MM.1S (cell line): ENCODE data around the gene PALD1.

ENCODE experiments used
- DNase-seq: peaks from one replicate; pipeline ENCODE4 v3.0.0-alpha.2; 2015
- H2AFZ ChIP-seq: fragments of 300-600 bp; sonication (generic); 2 replicates; pipeline ENCODE4 v1.6.0; 2016; ENCODE audit warnings: antibody characterized with exemption, low read length
- H3F3A ChIP-seq: fragments of 300-600 bp; sonication (generic); 2 replicates; pipeline ENCODE4 v1.6.1; 2016; ENCODE audit warnings: mild to moderate bottlenecking, antibody characterized with exemption, low read length, moderate library complexity, mixed read lengths; ENCODE audit not compliant: insufficient read depth
- H3K27ac ChIP-seq: fragments of 300-600 bp; sonication (generic); 2 replicates; pipeline ENCODE4 v1.5.1; 2016; ENCODE audit warnings: mild to moderate bottlenecking, low read length
- H3K27me3 ChIP-seq: fragments of 300-600 bp; sonication (generic); replicated peaks from 2 replicates; pipeline ENCODE4 v1.6.0; 2016; ENCODE audit warnings: low read length; ENCODE audit not compliant: insufficient read depth
- H3K36me3 ChIP-seq: fragments of 300-600 bp; sonication (generic); replicated peaks from 2 replicates; pipeline ENCODE4 v1.6.1; 2016; ENCODE audit warnings: mild to moderate bottlenecking, low read length, mixed read lengths; ENCODE audit not compliant: insufficient read depth
- H3K4me1 ChIP-seq: fragments of 300-600 bp; sonication (generic); 2 replicates; pipeline ENCODE4 v1.6.1; 2016; ENCODE audit warnings: low read length, mixed read lengths
- H3K4me2 ChIP-seq: fragments of 300-600 bp; sonication (generic); 2 replicates; pipeline ENCODE4 v1.6.0; 2016; ENCODE audit warnings: low read depth, low read length
- H3K4me3 ChIP-seq: fragments of 300-600 bp; sonication (generic); 2 replicates; pipeline ENCODE4 v1.5.1; 2016; ENCODE audit warnings: low read length, mixed read lengths
- H3K79me2 ChIP-seq: fragments of 300-600 bp; sonication (generic); 2 replicates; pipeline ENCODE4 v1.6.1; 2016; ENCODE audit warnings: mixed run types, low read length, mixed read lengths
- H3K9ac ChIP-seq: fragments of 300-600 bp; sonication (generic); 2 replicates; pipeline ENCODE4 v1.6.1; 2016; ENCODE audit warnings: low read length, mixed read lengths
- H3K9me2 ChIP-seq: fragments of 300-600 bp; sonication (generic); replicated peaks from 2 replicates; pipeline ENCODE4 v1.6.1; 2016; ENCODE audit warnings: mild to moderate bottlenecking, low read length, mixed read lengths; ENCODE audit not compliant: insufficient read depth
- H3K9me3 ChIP-seq: fragments of 300-600 bp; sonication (generic); replicated peaks from 2 replicates; pipeline ENCODE4 v1.6.1; 2016; ENCODE audit warnings: mild to moderate bottlenecking, low read length, mixed read lengths; ENCODE audit not compliant: insufficient read depth
- H4K20me1 ChIP-seq: fragments of 300-600 bp; sonication (generic); 2 replicates; pipeline ENCODE4 v1.6.1; 2016; ENCODE audit warnings: mild to moderate bottlenecking, low read length, moderate library complexity, mixed read lengths; ENCODE audit not compliant: insufficient read depth
- EZH2 ChIP-seq: fragments of 300-600 bp; sonication (generic); optimal IDR thresholded peaks from 2 replicates; pipeline ENCODE3; 2017; ENCODE audit warnings: low read depth, mild to moderate bottlenecking, antibody characterized with exemption, low read length, mixed read lengths
- EZH2phosphoT487 ChIP-seq: fragments of 300-600 bp; sonication (generic); IDR thresholded peaks from 2 replicates; pipeline ENCODE4 v1.6.1; 2018; ENCODE audit warnings: antibody characterized with exemption, low read length
- TF ChIP-seq, protein P1 (sequence below): fragments of 300-600 bp; sonication (generic); IDR thresholded peaks from 2 replicates; pipeline ENCODE4 v1.5.1; 2016; ENCODE audit warnings: antibody characterized with exemption, low read length, mixed read lengths

PALD1 gene

GRCh38 chr10:70437721-70438120 is 40.8 kb upstream of the PALD1 start:
- Histone ChIP-seq H4K20me1 (no peaks in the 10 kb centered on the region), H3K9me2 (no peaks in the 10 kb centered on the region), H3F3A (no peaks in the 10 kb centered on the region), H3K4me2 (no peak overlapping the region), H3K9me3 (no peaks in the 10 kb centered on the region), H3K79me2 (no peaks in the 10 kb centered on the region), H3K9ac (no peak overlapping the region), H3K27ac (no peak overlapping the region), H2AFZ (no peak overlapping the region), H3K27me3 (peaks cover 17% of the 10 kb centered on the region), H3K36me3 (no peaks in the 10 kb centered on the region), H3K4me1 (no peaks in the 10 kb centered on the region), H3K4me3 (no peak overlapping the region)
- DNase-seq, result no peak
- TF ChIP-seq EZH2phosphoT487, result no peak
- TF ChIP-seq, protein P1, sequence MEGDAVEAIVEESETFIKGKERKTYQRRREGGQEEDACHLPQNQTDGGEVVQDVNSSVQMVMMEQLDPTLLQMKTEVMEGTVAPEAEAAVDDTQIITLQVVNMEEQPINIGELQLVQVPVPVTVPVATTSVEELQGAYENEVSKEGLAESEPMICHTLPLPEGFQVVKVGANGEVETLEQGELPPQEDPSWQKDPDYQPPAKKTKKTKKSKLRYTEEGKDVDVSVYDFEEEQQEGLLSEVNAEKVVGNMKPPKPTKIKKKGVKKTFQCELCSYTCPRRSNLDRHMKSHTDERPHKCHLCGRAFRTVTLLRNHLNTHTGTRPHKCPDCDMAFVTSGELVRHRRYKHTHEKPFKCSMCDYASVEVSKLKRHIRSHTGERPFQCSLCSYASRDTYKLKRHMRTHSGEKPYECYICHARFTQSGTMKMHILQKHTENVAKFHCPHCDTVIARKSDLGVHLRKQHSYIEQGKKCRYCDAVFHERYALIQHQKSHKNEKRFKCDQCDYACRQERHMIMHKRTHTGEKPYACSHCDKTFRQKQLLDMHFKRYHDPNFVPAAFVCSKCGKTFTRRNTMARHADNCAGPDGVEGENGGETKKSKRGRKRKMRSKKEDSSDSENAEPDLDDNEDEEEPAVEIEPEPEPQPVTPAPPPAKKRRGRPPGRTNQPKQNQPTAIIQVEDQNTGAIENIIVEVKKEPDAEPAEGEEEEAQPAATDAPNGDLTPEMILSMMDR, result no peak
- no peak for TF ChIP-seq EZH2

DNA sequence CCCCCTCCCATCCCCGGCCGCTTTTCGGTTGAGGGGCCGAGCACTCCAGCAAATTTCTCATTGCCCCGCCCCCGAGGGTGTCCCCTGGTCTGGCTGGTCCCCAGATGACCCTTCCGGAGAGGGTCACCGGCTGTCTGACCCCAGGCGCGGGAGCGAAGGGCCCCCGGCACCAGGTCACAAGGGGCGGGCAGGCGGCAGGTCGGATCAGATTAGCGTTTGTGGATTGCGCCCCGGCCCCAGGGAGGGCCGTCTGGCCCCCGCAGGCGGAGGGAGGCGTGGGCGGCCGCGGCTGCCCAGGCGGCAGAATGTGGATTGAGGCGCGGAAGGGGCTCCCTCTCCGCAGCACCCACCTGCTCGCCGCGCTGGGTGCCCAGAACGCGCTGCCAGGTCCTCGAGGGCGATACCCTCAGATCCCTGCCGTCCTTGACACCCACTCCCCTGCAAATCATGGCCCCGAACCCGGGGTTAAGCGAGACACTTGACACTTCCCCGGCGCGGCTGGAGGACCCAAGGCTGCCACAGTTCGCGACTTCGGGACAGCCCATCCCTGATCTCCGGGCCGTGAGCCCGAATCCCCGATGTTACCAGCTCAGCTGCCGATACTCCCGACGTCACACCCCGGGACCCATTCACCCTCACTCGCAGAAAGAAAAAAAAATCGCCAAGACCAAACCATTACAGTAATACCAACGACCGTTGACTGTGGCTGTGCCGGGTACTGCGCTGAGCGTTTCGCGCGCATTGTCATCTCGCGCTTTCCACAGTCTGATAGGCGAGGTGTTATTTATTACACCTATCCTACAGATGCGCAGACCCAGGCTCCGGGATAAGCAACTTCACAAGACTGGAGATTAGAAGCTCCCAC is 38.0 kb upstream of the PALD1 start:
- no peaks in the 10 kb centered on the region for H3K9me3 ChIP-seq
- H3K27ac ChIP-seq, result no peak overlapping the region
- no peak overlapping the region for H3K4me2 ChIP-seq
- no peaks in the 10 kb centered on the region for H3K4me1 ChIP-seq
- no peaks in the 10 kb centered on the region for H3K79me2 ChIP-seq
- no peak overlapping the region for H3K9ac ChIP-seq
- H3K4me3 ChIP-seq, result no peak overlapping the region
- H3K9me2 ChIP-seq, result no peaks in the 10 kb centered on the region
- no peak overlapping the region for H2AFZ ChIP-seq
- TF ChIP-seq EZH2phosphoT487 (no peak), EZH2 (no peak)
- TF ChIP-seq, protein P1, result no peak
- H4K20me1 ChIP-seq, result no peaks in the 10 kb centered on the region
- no peaks in the 10 kb centered on the region for H3F3A ChIP-seq
- no peaks in the 10 kb centered on the region for H3K36me3 ChIP-seq
- peaks cover 17% of the 10 kb centered on the region for H3K27me3 ChIP-seq
- DNase-seq, result no peak

DNA sequence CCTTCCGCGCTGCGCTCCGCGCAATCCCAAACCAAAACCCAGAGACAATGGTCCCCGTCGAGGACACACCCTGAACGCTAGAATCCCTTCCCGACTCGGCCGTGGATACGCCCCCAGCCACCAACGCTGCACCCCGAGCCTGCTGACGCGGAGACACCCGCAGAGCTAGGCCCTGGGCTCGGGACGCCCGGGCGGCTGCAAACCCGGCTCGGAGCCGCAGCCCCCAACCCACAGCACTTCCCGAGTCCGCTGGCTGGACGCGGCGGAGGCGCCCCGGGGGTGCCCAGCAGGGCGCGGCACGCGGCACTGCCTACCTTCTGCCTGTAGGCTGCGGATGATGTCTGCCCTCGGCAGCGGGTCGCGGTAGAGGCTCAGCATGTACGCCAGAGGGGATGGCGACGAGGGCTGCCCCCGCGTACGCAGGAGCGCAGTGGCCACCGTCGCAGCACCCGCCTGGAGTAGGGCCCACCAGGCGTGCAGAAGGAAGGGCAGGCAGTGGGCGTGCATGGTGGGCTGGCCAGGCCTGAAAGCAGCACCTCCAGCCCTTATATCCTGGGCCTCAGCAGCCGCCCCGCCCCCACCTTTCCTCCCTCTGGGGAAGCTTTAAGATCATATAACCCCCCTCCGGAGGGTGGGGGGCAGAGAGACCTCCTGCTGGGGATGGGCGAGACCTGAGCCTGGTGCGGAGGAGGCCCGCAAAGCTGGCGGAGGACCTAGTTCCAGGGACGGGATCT is 37.2 kb upstream of the PALD1 start, which contains the start of gene NODAL:
Gene NODAL, minus strand, starts transcription at position 521 of the 734 bp plus-strand sequence. Its CDS starts 14 bp downstream, at position 507.
- Histone ChIP-seq H3K9me3 (no peaks in the 10 kb centered on the region), H4K20me1 (no peaks in the 10 kb centered on the region), H3K4me3 (no peak within 1 kb of the TSS), H3K36me3 (no peaks in the 10 kb centered on the region), H3F3A (no peaks in the 10 kb centered on the region), H2AFZ (no peak within 1 kb of the TSS), H3K79me2 (no peaks in the 10 kb centered on the region), H3K27ac (no peak within 1 kb of the TSS), H3K4me2 (no peak within 1 kb of the TSS), H3K27me3 (peaks cover 17% of the 10 kb centered on the region), H3K4me1 (no peaks in the 10 kb centered on the region), H3K9me2 (no peaks in the 10 kb centered on the region), H3K9ac (no peak within 1 kb of the TSS)
- DNase-seq, result no peak
- no peak for TF ChIP-seq EZH2phosphoT487
- TF ChIP-seq, protein P1, result no peak
- no peak for TF ChIP-seq EZH2
